Activated gamma-delta T cell (primary cell): ENCODE measurements around the gene PAWR.
"Not testable (repeated sequence)": the region's sequence is repeated elsewhere in the genome, so short reads cannot be mapped to it uniquely, and the experiment has no call there.

Experiments
- DNase-seq: peaks from one replicate; lab custom pipeline; 2025; lab: John Stamatoyannopoulos, UW

Gene PAWR

DNA sequence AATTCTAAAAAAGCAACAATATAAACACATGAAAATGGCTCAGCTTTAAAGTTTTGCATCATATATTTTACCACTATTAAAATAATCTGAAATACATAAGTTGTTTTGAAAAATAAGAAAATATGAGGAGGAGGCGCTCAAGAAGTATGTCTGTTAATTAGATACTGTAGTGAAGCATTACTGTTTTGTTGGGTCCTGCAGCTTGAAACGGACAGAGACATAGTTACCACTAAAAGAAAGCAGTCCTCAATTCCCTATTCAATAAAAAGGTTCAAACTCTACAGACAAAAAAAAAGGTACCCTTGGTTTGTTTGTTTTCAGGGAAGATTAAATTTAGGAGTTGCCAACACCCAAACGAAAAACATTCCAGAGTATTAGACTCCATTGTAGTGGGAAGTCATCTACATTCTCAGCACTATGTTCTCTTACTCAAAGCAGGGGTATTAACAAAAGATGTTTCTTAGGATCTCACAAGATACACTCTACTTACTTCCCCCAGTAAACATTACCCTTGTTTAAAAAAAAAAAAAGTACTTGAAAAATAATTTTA is 3.0 kb downstream of the PAWR start:
- no peak for DNase-seq

DNA sequence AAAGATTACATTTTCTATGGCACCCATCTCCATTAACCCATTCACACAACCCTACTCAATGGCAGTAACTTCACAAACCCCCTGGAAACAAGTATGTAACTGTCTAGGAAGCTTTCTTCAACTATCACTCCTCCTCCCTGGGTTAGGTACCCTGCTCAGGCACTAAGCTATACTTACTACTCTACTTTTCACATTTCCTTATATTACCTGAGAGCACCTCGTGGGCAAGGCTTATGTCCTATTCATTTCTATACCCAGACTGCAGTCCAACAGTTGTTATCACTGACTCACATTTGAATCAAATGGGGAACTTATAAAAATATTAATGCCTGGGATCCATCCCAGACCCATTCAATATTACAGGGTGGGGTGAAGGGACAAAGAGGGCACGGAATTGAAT is 4.6 kb downstream of the PAWR start:
- DNase-seq, result no peak

DNA sequence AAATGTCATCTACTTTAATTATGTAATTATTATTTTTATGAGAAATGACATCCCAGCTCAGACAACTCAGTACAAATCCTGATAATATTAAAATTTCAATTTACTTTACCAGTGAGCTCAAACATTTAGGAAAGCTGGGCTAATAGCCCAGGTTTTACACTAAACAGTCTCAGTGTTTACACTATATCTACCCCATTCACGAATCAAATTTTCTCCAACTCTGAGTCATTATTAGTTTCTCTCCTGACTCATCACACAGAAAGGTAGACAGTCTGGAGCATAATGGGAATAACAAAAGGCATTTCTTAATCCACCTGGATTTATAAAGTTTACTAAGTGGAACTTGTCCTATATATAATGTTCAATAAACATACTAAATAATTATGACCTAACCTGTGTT is 5.7 kb downstream of the PAWR start:
- no peak for DNase-seq

DNA sequence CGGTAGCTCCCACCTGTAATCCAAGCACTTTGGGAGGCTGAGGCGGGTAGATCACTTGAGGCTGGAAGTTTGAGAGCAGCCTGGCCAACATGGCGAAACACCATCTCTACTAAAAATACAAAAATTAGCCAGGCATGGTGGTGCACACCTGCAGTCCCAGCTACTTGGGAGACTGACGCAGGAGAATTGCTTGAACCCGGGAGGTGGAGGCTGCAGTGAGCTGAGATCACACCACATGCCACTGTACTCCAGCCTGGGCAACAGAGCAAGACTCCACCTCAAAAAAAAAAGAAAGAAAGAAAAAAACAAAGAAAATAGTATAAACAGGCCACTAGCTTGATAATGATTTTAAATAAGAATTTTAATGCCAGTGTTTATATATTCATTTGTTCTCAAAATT is 6.4 kb downstream of the PAWR start:
- not testable (repeated sequence) for DNase-seq

DNA sequence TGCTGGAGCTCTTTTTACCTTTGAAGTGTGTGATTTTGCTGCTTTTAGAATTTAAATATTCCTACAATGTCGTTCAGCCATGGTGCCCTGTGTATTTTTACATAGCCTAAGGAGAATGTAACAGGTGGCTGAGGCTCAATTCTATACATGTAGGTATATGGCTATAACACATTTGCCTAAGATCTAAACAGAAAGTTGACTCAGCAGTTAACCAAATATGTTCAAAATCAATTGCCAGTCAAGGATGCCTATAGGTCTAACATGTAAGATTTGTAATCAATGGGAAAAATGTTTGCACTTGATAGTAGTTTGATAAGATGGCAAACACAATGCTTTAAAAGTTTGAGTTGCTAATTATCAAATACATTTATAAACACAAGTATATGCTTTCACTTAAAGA is 8.2 kb downstream of the PAWR start:
- no peak for DNase-seq

DNA sequence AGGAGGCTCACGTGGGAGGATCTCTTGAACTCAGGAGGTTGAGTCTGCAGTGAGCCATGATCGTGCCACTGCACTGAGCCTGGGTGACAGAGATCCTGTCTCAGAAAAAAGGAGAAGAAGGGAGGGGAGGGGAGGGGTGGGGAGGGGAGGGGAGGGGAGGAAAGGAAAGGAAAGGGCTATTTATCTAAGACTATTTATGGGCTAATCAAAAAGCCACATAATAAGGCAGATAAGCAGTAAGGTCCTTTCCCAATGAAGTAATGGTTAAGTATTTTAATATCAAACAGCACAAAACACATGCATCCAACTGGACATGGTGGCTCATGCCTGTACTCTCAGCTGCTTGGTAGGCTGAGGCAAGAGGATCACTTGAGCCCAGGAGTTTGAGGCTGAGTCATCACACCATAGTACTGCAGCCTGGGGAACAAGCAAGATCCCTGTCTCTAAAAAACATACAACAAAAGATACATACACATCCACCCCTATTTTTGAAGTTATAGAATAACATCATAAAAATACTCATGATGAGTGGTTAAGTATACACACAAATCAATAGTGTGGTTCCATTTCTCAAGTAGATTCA is 9.7 kb downstream of the PAWR start:
- no peak for DNase-seq

DNA sequence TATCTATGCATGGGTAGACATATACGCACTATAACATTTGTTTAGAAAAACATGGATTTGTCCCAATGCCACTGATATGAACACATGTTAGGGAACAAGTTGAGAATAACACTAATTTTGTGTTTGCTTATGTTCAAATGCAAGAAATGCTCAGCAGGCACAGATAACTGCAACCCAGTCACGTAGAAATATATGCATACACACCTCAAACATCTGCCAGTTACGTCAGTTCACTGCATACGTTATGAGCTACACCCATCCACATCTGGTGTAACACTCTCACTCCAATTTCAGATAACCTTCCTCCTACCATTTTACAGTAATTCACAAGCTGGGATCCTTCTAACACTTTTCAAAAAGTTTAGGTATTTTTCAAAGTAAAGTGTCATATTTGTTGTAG is 10.7 kb downstream of the PAWR start:
- DNase-seq, result no peak

DNA sequence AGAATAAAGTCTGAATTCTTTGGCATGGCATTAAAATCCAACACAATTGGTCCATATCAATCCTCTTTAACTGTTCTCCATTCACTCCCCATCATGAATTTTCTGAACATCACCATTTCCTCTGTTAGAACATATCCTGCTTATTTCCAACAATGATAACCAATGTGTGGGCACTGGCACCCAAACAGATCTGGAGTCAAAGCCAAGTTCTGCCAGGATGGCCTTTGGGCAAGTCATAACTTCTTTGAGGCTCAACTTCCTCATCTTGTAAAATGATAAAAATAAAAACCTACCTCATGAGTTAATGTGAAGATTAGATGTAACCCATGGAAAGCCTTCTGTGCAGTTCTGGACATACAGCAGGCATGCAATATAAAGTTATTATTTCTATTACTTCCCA is 12.5 kb downstream of the PAWR start:
- DNase-seq, result no peak

DNA sequence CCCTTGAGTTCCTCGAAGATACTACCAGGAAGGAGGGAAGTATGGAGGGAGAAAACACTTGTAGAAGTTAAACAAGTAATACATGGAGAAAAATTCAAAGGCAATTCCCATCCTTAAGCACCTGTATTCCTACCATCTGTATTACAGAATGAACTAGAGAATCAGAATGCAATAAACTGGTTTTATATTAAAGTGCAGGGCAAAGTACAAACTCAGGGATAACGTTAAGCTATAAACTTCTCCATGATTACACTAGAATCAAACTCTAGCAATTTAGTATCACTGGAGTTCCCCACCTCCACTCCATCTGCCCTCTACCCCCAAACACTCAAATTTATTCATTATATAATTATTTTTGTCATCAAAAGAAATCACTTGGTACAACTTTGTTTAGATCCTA is 13.1 kb downstream of the PAWR start:
- no peak for DNase-seq

DNA sequence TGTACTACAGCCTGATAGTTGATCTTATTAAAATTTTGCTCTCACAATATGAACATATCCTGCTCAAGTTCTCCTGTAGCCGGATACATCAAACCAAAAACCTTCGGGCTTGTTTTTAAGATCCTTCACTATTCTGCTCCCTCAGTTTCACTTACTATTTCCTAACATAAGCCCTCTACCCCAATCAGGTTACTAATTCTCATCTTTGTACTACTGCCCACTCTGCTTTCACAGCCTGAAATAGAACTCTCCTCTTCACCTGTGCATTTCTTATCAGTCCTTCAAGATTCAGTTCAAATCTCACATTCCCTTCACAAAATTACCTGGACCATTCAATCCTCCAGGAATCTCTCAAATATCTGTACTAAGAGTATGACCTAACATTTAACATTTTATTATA is 14.2 kb downstream of the PAWR start:
- no peak for DNase-seq

DNA sequence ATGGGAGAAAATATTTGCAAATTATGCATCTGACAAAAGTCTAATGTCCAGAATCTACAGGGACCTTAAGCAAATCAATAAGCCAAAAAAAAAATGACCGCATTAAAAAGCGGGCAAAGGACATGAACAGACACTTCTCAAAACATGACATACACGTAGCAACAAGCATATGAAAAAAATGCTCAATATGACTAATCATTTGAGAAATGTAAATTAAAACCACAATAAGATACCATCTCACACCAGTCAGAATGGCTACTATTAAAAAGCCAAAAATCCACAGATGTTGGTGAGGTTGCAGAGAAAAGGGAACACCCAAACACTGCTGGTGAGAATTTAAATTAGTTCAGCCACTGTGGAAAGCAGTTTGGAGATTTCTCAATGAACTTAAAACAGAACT is 16.1 kb downstream of the PAWR start:
- no peak for DNase-seq

DNA sequence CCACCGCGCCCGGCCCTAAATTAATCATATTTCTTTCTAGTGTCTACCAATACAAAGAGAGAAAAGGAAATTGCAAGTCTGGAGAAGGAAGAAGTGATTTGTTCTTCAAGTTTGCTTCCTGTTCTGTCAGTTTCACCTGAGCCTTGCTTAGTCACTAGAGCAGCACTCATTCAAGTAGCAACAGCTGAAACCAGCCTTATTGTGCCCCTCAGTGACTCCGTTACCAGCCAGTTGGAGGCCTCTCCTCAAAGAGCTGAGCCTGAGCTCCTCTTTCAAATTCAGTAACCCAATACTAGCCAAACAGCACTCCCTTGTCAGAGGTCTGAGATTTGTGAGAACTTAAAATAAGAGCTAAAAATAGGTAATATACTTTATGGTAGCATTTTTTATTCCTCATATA is 17.4 kb downstream of the PAWR start:
- no peak for DNase-seq

DNA sequence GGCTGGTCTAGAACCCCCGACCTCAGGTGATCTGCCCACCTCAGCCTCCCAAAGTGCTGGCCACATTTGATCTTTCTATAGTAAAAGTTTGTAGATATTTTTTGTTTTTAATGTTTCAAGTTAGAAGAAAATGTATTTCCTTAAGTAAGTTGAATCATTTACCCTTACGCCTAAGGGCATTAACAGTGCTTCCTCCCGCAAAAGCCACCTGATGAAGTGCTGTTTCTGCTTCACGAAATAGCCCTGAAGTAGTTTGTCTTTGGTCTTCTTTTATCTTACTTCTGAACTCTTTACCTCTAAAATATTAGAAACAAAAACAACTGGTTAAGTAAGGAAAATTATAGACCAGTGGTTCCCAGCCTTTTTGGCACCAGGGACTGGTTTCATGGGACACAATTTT is 22.7 kb downstream of the PAWR start:
- no peak for DNase-seq

DNA sequence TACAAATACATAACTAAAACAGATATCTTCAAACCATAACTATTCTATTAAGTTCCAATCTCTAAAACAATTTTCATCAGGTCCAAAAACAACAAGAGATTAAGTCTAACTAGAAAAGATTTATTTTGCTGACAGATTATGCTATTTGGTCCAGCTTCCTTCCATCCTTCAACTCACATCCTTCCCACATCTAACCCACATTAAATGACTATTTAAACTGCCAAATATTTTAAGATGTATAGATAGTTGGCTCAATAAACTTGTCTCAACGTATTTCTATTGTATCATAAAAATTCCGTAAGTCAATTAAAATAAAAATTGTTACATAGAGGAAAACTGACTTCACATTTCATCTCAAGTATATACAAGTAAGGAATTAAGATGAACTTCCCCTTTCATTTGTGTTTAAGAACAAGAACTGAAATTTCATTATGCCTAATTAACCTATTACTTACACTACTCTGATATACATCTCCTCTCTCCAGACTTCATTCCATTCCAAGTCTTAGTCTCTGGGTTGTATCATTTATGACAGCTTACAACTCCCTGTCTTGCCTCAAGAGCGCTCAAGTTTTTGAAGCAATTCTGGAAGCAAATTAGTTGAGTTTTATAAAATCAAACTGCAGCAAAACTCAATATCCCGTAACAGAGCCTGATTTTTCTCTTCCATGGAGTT is 25.4 kb downstream of the PAWR start:
- DNase-seq, result no peak

DNA sequence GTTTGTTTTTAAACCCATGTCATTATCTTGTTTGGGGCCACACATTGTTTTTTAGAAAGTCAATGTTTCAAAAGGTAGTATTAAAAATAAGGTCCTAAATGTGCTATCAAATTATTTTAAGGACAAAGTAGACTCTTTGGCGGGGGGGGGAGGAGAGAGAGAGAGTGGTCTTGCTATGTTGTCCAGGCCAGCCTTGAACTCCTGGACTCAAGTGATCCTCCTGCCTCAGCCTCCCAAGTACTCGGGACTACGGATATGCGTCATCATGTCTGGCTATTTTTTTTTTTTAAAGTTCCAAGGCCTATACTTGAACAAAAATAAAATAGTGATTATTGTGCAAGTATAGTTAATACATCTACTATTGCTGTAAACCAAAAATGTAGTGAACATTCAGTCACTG is 26.2 kb downstream of the PAWR start:
- no peak for DNase-seq

DNA sequence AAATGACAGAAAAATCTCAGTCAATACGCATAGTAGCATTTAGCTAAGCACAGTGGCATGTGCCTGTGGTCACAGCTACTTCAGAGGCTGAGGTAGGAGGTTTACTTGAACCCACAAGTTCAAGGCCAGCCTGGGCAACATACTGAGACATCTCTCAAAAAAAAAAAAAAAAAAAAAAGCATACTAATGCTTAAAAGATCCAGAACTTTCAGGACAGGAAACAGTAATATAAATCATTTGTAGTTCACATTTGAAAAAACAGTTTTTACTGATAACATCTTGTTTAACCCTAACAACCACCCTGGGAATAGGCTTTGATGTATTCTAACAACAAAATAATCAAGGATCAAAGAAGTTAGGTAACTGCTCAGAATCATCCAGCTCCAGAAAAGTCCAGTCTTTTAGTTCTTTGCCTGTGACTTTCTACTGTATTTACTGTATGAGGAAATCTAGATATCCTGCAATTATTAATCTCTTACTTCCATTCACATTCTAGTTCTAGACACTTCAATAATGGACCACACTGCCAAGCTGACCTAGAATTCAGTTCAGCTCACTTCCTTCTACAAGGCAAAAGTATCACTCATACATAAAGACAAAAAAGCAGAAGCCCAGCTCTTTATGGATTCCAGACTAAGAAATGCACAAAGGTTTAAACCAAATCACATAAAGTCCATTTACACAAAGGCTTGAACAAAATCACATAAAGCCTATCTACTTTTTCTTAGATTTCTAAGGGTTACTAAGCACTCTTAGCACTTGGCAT is 28.5 kb downstream of the PAWR start:
- DNase-seq, result no peak

DNA sequence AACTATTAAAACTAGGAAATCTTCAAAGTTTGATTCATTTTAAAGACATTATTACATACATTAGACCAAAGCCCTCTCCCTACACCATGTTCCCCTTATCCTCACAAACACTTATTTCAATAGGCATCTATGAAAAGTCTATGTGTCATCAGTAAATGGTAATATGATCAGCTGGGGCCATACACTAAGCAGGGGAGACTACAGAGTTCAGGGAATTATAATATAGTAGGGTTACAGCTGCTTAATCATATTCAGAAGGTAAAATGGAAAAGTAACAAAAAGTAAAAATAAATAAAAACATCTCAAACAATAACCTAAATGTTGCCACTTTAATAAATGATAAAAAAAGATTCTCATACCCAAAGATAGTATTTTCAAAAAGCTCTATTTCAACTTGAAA is 29.1 kb downstream of the PAWR start:
- DNase-seq, result no peak

DNA sequence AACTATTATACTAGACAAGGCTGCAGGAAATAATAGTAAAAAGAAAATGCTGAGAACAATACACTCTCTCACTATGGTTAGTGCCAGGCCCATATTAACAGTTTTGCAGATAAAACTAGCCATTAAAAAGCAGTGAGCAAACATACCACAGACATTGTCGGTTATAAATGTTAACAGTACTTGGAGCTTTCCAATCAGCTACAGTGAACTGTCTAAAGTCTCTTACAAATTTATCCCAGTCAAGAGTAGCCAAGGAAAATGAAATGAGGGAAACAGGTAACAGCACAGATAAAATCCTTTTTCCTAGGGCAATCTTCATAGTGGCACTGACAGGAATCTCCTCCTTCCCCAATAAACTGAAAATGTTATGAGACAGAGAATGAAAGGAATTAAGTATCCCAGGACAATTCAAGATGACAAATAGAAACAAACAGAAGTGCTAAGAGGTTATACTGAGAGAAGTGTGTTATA is 30.8 kb downstream of the PAWR start:
- no peak for DNase-seq

DNA sequence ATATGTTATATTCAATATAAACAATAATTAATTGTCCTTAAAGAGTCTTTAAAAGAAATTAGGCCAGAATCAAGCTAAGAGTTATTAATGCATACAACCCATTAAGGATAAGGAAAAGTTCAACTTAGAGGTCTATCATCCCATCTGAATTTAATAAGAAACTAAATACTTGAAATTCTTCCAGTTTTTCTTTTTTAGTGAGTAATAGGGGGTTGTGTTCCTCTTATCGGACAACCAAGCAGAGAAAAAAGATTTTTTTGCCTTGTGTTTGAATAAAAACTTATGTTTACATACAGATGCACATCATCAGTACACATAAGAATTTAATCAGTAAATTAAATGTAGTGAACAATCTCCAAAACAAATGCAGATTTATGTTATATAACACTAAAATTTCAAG is 32.5 kb downstream of the PAWR start:
- no peak for DNase-seq

DNA sequence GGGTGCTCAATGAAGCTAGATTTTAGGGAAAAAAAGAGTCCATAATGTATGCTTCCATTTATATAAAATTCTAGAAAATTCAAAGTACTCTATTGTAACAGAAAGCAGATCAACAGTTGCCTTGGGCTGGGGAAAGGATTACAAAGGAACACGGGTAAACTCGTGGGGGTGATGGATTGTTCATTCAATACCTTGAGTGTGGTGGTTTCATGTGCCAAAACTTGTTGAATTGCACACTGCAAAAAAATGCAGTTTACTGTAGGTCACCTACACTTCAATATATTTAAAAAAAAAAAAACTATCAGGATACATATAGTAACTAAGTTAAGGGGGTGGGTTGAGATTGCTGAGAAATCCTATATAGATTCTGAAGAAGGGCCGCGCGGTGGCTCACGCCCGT is 33.6 kb downstream of the PAWR start:
- no peak for DNase-seq

DNA sequence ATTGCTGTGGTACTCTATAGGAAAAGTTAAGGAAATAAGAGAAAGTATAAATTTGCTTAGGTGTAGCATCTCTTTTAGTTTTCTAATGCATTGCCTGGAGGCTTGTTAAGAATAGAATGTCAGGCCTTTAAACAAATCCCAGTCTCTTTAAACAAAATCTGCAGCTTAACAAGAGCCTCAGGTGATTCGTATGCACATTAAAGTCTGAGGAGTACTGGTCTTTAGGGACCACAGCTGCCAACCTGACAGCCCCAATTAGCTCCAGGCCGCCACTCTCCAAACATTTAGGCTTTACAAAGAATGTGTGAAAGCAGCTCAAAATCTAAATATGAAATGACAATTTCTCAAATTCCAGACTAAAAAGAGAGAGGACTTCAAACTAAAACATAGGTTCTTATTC is 35.7 kb downstream of the PAWR start:
- DNase-seq, result no peak

DNA sequence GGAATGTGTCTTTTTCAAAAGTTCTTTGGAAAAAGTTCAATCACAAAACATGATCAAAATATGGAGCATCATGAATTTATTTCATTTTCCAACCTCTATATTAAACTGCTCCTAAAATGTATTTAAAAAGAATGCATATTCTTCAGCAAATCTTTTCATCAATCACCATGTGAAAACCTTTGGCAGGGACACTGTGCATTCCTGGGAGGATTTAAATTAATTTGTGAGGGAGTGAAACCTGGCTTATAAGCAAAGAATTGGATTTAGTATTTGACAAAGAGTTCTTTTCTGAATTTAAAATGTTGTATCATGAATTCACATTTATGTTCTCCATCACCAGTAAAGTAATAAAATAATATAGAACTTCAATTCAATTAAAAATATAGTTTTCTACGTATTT is 38.2 kb downstream of the PAWR start:
- no peak for DNase-seq

DNA sequence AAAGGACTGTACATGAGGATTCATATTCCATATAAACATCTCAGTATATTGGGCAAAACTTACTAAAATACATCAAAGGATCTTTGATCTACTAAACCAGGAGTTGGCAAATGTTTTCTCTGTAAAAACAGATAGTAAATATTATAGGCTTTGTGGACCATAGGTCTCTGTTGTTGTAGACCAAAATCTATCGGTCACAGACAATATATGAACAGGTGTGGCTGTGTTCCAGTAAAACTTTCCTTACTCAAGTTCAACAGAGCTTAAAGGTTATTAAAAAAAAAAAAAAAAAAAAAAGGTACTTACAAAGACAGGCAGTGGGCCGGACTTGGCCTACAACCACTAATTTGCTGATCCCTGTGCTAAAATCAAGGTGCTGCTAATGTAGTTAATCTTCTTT is 40.3 kb downstream of the PAWR start:
- DNase-seq, result no peak
